Stimulated activated CD4-positive, alpha-beta T cell treated with anti-CD3 and anti-CD28 coated beads, Interleukin-12 subunit alpha, Interleukin-12 subunit beta, amount 100 ng/mL, for 24 hours (primary cell): Measurements from ENCODE around the gene MTR.

Experiments used
- DNase-seq, 2 experiments: peaks; one replicate each; pipeline ENCODE4 v3.0.0-alpha.2; 2020; ENCODE audit warnings: low read depth in 2 of 2

The MTR gene

DNA sequence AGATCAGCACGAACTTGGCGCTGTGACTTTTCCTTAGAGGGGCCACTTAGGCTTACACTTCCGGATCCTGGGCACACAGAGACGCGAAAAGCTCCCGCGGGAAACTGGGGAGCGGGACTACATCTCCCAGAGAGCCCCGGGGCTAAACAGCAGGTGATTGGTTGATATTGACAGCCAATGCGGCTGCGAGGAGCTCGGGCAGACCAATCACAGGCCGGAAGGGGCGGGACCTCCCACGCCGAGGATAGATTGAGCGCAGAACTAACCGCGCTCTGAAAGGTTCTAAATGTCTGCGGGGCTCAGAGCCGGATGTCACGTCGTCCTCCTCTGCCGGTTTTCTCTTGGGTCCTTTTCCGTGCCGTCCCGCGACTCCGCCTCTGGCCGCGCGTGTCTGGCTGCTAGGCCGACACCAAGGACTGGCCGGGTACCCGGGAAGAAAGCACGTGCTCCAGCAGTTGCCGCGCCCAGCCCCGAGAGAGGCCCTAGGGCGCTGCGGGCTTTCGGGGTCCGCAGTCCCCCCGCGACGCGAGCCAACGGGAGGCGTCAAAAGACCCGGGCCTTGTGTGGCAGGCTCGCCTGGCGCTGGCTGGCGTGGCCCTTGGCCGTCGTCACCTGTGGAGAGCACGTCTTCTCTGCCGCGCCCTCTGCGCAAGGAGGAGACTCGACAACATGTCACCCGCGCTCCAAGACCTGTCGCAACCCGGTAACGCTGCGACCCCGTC lies at the start of gene MTR:
Gene MTR (plus strand): TSS at position 258 of the 722 bp plus-strand sequence. CDS start 412 bp downstream, at position 670.
- peak; percentile 94 to 95 for DNase-seq

DNA sequence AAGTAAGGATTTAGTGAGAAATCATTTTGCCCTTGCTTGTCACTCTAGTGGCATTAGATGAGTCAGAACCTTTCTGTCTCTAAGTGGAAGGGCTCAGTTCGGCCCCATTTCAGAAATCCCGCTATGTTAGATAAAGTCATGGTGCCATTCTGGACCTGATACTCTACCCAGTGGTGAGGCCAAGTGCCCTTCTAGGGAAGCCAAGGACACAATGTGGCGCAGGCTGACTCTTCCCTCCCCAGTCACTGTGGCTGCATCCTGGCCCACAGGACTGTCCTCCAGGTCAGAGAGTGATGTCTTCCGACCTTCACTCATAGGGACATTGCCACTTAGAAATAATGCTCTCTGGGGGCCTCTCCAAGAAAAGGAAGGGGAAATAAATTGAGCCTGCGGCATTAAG lies 48.3 kb upstream of the MTR start:
- DNase-seq: no peak

DNA sequence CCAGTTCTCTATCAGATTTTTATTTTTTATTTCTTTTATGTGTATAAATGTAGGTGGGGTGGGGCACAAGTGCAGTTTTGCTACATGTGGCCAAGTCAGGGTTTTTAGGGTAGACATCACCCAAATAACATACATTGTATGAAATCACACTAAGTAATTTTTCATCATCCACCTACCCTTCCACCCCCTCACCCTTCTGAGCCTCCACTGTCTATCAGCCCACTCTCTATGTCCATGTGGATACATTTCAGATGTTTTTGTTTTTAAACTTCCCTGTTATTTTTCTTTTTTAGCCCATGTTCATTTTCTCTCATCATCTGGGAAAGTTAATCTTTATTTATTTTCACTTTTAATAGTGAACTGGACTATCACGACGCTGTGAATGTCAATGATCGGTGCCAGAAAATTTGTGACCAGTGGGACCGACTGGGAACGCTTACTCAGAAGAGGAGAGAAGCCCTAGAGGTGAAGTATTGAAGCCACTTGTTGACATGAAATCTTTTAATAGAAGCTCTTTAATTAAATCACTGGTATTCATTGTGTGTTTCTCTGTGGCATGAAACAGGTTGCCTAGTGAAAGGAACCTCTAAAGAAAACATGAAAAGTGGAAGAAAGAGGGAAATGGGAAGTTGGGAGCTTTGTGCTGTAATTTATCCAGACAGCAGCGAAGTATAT lies 47.6 kb upstream of the MTR start:
- DNase-seq: no peak

DNA sequence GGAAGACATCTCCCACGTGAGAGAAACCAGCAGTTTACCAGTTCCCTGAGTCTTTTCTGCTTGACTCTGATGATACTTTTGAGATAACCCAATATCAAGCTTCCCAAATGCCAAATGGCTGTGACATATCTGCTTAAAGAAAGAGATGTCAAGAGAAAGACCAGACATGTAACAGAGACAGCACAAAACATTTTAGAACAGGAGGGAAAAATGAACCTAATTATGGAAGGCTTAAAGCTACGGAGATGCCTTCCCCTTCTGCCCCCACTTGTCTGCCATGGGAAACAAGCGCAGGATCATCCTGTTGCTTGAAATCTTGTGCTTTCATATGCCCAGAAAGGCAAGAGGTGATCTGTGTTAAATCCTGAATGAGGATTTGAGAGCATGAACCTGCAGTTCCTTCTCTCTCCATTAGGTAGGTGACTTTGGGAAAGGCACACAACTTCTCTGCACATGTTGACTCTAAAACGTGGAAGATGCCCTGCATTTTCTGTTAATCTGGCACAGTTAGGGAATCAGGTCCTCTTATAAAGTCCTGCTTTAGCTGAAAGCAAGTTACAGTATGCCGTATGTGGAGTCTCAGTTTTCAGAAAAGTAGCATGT lies 46.7 kb upstream of the MTR start:
- DNase-seq: no peak

DNA sequence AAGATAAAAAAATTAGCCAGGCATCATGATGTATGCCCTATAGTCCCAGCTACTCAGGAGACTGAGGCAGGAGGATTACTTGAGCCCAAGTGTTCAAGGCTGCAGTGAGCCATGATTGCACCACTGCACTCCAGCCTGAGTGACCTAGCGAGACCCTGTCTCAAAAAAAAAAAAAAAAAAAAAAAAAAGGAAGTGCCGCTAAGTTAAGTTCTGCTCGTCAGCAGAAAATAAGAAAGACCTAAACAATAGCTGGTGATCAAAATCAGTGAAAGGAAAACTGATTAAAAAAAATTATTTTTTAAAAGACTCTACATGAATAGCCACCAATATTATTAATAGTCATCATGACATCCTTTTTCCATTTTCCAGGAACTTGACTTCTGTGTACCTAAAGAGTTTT lies 44.2 kb upstream of the MTR start:
- no peak for DNase-seq

DNA sequence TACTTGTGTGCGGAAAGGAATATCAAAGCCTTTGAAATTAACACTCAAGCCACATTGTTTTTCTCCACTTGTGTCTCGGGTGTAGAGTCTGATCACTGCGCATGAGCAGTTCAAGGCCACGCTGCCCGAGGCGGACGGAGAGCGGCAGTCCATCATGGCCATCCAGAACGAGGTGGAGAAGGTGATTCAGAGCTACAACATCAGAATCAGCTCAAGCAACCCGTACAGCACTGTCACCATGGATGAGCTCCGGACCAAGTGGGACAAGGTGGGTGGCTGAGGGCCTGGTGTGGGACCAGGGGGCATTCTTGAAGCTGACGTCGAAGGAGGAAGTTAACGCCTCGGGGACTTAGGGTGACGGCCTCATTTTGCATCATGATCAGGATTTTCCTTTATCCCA lies 43.7 kb upstream of the MTR start:
- no peak for DNase-seq

DNA sequence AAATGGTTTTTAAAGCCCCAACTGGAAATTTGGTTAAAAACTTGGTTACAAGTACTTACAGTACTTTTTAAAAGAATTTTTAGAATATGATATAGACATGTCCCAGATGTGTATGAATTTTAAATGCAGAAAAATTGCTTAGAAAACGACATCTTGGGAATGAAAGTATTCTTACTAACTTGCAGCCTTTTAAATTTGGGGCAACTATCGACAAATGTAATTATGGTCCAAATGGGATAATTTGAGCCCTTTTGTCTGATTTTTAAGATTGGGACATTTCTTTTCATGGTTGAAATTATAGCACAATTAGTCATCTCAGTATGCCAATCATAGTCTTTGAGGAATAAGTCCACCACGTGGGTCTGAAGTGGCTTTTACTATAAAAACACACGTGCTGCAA lies 43.2 kb upstream of the MTR start:
- no peak for DNase-seq

DNA sequence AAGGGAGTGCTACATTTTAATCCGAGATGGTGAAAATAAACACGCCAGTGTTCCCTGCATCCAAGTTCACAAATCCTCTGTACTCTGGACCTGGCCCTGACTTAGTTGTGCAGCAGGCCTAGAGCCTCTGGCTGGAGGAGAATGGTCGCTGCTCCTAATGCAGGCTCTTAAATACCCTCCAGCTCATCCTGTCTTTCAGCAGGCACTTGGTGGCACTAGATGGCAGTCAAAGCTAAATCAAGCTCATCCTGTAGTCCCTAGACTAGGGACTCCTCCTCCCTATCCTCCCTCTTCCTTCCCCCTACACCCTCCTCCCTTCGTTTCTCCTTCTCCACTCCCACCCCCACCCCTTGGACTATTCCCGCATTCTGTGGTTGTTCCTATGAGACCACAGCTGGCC lies 41.6 kb upstream of the MTR start:
- DNase-seq: no peak

DNA sequence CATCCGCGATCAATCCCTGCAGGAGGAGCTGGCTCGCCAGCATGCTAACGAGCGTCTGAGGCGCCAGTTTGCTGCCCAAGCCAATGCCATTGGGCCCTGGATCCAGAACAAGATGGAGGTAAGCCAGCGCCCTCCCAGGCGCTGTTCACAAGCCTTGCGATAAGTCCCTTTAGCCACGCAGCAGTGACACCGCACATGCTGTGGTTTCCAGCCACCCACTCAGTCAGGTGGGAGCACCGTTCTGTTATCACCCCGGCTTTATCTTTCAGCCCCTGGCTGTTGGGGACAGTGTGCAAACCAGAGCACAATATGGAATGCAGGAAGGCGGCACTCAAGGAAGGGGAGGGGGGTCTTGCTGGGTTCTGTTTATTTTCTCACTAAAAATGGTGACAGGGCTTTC lies 41.1 kb upstream of the MTR start:
- DNase-seq: no peak

DNA sequence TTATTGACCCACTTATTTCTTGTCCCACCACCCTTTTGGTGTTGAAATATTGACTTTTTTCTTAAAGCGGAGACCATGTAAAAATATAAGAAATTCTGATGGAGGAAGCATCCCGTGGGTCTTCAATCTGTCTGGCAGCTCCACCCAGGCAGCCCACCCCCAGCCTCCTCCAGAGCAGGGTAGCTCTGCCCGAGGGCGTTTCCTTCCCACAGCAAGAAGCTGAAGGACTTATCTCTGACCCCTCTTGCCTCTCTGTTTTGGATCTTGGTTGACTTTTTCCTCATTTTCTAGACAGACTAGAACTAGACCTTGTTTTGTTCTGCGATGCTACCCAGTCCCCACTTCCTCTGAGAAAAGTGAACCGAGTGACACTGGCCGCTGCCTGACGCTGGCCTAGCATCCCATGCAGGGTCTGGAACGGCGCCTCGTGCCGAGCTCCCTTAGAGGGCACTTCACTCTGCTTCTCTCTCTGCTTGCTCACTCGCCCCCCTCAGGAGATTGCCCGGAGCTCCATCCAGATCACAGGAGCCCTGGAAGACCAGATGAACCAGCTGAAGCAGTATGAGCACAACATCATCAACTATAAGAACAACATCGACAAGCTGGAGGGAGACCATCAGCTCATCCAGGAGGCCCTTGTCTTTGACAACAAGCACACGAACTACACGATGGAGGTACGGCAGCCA lies 40.4 kb upstream of the MTR start:
- no peak for DNase-seq

DNA sequence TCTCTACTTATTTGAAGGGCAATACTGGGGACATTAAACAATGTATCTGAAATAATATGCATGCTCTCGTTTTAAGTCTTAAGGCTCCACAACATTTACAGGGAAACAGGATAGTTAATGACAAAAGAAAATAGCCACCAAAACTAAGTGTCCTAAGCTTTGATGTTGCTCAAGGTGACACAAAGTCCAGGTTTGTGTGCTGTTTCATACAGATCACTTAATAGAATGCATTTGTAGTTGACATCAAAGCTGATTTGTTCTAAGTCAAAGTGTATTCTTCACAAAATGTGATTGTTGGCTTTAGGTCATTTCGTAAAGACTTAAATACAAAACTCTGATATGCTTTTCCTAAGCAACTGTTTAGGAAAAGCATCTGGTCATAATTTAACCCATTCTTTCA lies 37.5 kb upstream of the MTR start:
- no peak for DNase-seq

DNA sequence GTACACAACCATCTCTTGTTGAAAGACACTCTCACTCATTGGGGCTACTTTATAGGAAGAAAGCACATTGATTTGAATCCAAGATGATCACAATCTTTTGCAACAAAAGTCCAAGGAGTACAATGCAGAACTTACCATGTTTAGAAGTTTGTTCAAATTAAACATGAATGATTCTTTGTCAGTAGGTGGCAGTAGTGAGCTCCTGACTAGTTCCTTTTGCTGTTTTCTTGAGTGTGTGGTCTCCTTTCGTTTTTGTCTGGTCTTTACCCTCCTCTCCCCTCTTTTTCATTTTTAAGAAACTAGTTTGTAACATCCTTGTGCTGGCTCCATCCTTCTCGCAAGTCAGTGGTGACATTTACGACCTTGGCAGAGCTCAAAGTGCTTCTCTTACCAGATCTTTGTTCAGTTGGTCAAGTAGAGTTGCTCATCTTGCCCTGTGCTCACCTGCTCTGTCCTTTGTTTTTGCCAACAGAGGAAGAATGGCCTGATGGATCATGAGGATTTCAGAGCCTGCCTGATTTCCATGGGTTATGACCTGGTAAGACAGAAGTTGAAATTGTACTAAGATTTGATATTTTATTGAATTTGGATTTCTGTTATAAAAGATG lies 35.7 kb upstream of the MTR start:
- no peak for DNase-seq

DNA sequence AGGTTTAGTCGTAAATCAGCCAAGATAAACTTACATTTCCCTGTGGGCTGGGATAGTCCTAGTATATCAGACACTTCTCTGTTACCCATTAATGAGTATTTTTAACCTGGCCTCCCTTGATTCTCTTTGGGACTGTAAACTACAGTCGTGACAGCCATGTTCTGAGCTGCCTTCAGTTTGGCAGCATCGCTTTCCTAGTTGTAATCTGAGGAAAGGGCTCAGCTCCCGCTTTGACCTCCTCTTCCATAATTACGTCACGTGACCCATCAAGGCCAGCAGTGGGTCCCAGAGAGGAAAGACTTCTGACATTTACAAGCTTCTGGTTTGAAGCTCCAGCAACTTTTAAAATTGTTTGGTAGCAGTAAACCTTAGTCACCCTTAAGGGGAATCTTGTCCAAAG lies 34.6 kb upstream of the MTR start:
- no peak for DNase-seq

DNA sequence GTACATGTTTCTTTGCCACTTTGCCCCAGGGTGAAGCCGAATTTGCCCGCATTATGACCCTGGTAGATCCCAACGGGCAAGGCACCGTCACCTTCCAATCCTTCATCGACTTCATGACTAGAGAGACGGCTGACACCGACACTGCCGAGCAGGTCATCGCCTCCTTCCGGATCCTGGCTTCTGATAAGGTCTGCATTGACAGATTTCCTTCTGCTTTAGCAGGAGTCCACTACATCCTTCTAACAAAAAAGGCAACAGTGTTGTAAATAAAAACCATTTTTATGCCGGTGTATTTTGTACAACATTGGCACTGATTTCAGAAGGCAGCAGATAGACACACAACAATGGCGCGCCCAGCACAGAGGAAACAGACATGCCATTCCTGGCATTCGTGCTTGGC lies 34.1 kb upstream of the MTR start:
- no peak for DNase-seq

DNA sequence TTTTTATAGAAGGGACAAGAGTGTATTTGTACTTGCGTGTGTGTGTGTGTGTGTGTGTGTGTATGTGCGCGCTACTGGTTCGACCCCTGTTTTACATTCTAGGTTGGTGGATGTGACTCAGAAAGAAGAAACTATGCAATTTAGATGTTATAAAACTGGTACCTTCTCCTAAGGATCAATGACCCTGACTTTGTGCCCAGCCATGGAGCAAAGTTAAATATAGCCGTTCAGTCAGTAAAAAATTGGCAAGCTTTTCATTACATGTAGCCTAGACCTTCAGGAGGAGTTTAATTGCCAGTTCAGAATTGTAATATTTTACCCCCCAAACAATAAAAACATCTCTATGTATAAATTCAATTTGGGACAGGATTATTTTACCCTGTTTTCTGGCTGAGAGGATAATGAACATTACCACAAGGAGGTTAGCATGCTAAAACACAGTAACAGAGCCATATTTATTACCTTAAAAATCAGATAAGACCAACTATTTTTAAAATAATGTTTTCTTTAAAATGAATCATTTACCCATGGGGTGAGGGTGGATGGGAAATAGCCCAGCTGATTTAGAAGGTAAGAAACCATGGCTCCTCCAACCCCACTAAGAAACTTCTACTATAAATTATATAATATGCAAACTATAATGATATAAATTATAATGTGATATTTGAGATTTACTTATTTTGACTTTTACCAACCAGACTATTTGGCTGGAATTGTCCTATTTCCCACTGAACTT lies 33.5 kb upstream of the MTR start:
- no peak for DNase-seq

DNA sequence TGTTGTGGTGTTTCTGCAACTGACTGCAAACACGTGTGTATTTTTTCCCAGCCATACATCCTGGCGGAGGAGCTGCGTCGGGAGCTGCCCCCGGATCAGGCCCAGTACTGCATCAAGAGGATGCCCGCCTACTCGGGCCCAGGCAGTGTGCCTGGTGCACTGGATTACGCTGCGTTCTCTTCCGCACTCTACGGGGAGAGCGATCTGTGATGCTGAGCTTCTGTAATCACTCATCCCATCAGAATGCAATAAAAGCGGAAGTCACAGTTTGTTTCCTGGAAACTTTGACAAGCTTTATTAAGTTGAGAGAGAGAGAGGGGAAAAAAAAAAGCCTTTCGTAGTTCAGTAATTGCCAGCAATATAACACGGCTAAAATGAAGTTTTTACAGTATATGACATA lies 32.7 kb upstream of the MTR start:
- DNase-seq: no peak

DNA sequence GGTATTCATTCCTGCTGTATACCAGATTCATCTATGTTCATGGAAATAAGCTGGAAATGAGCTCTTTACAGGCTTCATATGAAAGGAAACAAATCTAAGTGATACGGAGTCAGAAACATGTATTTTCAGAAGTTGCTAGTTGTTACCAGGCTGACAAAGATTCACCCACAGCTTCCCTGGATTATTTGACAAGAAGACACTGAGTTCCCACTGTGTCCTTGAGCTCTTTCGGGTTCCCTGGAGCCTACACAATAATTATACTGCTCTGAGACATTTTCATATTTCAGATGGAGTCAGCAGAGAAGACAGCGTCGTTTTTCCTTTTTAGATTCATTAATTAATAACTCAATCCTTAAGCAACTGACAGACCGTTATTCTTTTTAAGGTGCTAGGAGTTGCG lies 29.3 kb upstream of the MTR start:
- DNase-seq: no peak

DNA sequence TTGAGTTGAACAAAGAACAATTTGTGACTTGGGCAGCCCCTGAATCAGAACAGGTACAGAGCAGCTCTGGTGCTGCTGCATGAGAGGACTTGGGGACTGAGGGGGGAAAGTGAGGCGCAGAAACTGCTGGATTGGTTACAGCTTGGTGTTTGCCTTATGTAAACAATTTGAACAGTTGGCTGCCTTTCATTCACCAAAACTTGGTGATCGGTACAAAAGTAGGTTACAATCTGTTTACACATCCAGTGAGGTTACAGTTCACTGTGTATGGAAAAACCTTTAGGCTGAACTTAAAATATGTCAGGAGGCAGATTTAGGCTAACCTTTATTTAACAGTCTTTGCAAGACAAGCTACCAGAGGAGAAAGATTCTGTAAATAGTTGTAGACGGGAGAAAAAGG lies 28.6 kb upstream of the MTR start:
- DNase-seq: no peak

DNA sequence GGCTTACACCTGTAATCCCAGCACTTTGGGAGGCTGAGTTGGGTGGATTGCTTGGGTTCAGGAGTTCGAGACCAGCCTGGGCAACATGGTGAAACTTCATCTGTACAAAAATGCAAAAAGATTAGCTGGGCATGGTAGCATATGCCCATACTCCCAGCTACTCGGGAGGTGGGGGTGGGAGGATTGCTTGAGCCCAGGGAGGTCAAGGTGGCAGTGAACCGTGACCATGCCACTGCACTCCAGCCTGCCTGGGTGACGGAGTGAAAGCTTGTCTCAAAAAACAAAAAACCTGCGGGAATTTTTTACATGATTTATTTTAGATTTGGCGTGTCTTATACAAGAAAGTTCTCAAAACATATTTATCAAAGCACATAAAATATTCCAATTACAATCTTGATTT lies 27.8 kb upstream of the MTR start:
- DNase-seq: no peak

DNA sequence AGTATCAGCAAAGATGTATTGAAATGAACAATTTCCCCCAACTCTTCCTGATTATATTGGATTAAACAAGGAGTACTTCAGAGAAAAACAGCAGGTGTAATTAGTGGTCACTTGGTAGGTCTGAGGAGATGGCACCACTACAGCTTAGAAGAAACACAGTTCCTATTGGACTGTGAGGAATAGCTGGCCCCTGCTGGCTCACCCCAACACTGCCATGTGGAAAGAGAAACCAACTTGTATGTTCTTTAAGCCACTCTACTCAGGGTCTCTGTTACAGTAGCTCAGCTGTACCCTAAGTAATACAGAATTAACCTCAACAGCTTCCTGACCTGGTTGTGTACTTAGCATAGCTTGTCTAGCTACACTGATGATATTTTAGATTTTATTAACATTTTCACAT lies 26.5 kb upstream of the MTR start:
- no peak for DNase-seq

DNA sequence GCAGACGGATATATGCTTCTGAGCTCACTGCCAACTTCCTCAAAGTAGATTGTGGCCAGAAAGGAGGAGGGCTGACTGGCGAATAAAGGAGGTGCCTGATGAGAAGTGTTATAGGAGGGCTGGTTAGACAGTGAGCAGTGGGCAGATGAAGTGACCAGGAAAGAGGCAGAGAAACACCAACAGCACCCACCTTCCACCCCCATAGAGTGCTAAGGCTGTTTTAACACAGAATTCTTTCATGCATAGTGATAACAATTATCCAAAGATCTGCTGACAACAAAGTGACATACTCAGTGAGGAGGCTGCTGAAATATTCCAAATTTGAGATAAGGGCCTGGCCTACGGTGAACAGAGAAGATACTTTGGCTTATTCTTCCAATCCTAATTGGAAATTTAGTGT lies 21.2 kb upstream of the MTR start:
- DNase-seq: no peak

DNA sequence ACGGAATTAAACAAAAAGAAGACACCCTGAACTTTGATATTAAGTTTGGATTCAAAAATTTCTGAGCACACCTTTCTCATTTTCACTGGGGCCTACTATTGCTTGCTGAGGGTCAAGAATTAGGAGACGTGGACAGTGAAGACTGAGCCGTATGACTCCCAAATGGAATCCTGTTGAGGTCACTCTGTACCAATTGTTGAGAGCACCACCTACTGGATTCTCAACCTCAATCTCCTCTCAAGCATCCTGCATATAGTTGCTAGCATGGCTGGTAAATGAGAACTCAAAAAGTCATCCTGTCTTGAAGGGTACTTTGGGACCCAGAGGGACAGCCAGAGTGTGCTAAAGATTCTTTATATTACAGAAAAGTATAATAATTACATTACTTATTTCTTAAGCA lies 20.2 kb upstream of the MTR start:
- DNase-seq: no peak
